ENCODE data around the gene NAPA. TPM values are rescaled to one million over a fixed set of nuclear protein-coding genes. Genes with fewer than 3 reads are reported as not detected.
"Not testable (repeated sequence)": the region's sequence is repeated elsewhere in the genome, so short reads cannot be mapped to it uniquely, and the experiment has no call there.

NAPA gene
- total RNA-seq, 1 experiment from 2014 or later, result 87.0 TPM

- not testable (repeated sequence) for DNase-seq (ENCODE audit: low read depth)
These were observed 28.6 kb downstream of the NAPA start for GRCh38 chr19:47486220-47486619.

GRCh38 chr19:47485210-47485609 lies 29.7 kb downstream of the NAPA start:
- no peak for DNase-seq (ENCODE audit: low read depth)

- DNase-seq (ENCODE audit: low read depth), result peak; percentile 95
These were observed 30.8 kb downstream of the NAPA start, which contains the start of gene KPTN for GRCh38 chr19:47483800-47484690. KPTN (minus strand) TSS chr19:47484219; CDS start chr19:47484160, 59 bp downstream.

DNA sequence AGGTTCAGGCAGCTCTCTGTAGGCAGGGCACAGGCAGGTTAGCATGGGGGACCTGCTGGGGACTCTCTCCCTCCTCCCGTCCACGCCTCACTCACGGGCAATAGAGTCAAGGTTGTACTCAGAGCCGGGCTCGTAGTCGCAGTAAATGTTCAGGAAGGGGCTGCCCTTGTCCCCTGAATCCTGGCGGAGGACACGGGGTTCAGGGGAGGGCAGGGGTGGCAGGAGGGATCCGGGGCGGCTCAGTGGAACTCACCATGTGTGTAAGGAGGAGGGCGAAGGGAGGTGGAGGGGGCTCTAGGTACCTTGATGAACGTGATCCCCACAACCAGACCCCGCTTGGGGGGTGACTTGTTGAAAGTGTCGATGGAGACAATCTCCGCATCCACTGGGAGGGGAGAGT lies 31.7 kb downstream of the NAPA start:
- DNase-seq (ENCODE audit: low read depth), result no peak

DNA sequence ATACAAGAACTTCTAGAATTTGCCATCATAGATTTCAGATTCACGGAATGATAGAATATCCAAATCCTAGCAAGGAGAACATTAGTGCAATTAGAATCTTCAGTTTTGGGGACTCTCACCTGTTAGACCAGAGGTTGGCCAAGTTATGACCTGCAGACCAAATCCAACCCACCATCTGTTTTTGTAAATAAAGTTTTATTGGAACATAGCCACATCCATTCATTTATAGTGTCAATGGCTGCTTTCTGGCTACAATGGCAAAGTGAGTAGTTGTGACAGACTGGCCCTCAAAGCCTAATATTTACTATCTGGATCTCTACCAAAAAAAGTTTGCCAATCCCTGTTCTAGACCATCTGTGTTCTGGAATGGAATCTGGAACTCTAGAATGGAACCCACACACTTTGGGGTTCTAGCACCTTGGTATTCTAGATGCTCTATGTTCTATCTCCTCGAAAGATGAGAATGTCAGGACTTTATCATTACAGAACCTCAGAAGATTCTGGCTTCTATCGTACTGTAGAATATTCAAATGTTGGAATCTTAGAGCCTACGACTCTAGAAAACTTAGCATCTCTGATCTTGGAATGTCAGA lies 33.3 kb downstream of the NAPA start:
- no peak for DNase-seq (ENCODE audit: low read depth)

- DNase-seq (ENCODE audit: low read depth), result no peak
These were observed 34.2 kb downstream of the NAPA start for GRCh38 chr19:47480658-47481057.

DNA sequence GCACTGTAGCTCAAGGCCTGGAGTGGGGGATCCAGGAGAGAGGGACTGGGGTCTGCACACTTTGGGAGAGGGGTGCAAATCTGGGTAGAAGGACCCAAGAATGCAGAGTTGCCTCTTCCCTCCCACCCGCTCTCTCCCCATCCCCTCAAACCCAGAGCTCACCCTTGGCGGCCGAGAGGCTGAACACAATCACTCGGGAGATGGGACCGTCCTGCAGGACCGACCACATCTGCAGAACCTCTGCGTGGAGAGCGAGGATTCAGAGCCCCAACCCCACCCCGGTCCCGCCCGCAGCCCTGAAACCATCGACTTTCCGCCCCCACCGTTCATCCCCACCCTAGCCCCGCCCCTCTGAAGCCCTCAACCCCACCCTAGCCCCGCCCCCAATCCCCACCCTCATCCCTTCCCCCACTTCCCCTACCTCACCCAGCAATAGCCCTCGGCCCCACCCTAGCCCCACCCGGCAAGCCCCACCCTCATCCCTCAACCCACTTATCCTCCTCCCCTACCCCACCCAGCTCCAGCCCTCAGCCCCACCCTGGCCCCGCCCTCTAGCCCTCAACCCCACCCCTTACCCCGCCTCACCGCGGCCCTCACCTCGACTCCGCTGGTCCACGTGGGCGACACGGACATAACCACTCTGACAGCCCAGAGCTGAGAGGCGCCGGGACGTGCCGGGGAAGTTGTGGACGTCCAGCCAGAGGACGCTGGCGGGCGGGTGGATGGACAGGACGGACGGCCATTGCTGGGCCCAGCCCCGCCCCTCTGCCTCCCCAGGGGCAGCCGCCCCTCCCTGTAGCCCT lies 35.0 kb downstream of the NAPA start:
- peak; percentile 34 for DNase-seq (ENCODE audit: low read depth)

DNA sequence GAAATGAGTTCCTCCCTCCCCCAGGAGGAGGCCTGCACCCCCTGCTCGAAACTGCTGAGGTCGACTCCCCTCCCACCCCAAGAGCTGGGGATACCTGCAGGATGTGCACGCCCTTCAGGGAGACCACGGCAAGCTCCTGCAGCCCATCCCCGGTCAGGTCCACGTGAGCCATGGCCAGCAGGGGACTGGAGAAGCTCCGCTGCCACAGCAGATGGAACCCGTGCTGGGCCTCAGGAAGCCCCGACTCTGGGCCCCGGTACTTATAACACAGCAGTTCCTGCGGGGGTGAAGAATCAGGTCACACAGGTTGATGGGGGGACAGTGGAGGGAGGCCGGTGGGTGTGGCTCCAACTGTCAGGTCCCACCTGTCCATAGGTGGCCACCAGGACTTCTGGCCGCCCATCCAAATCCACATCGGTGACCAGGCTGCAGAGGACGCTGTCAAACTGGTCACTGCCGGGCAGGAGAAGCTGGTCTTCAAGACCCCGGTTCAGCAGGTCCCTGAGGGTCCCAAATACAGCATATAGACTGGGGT lies 38.4 kb downstream of the NAPA start:
- DNase-seq (ENCODE audit: low read depth), result no peak

DNA sequence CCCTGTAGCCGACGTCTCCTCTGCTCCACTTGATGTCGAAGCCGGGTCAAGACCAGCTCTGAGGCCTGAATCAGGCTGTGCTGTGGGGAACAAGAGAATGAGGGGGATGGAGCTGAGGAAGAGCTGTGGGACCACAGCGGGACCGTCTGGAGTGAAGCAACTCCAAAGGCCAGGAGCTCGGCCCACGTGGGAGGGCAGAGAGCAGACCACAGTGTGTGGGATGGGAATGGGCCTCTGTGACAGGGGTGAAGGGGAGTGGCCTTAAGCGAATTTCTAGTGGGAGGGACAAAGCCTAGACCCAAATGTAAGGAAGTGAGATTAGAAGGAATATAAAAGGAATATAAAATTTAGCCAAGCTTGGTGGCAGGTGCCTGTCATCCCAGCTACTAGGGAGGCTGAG lies 39.4 kb downstream of the NAPA start:
- no peak for DNase-seq (ENCODE audit: low read depth)

GRCh38 chr19:47473336-47473735 lies 41.5 kb downstream of the NAPA start:
- DNase-seq (ENCODE audit: low read depth), result no peak

DNA sequence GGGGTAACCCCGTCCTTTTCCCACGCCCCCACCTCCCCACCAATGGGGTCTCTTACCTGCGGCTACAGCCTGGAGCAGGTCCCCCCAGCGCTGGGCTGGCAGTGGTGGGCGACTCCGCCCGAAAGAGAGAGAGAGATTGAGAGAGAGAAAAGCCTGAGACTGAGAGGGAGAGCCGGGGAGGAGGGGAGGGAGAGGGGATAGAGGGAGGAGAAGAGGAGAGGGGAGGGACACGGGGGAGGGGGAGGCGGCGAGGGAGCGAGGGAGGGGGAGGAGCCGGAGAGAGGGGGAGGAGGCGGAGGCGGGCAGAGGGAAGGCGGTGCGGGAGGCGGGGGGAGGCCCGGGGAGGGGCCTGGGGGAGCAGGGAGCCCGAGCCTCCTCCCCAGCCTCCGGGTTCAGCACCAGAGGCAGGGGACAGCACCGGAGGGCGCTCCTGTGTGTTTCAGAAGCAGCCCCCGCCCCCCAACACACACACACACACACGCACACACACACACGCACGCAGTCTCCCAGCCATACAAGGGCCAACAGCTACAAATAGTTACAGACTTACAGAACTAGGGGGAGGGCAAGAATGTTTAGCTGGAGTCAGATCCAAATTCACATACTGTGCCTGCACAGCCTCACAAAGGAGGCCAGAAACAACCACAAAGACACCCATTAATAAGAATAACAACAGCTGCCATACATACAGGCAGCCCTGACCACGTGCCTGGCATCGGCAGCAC lies 43.0 kb downstream of the NAPA start, which contains the start of gene SLC8A2:
Gene SLC8A2 (minus strand): TSS at position 161 of the 725 bp plus-strand sequence. CDS start 5,490 bp downstream, outside the sequence.
- peak; percentile 84 for DNase-seq (ENCODE audit: low read depth)

DNA sequence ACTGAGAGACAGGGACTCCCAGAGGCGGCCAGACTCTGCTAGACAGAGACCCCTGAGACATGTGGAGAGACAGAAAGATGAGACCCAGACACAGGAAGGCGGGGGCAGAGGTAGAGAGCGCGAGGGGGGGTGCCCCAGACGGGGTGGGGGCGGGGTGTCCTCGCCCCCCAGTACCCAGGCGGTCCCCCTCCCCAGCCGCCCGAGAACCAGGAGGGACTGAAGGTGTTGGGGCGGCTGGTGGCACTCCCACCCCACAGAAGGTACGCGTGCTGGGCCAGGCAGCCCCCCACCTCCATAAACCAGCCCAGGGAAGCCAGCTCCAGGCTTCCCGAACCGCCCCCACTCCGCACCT lies 43.5 kb downstream of the NAPA start:
- no peak for DNase-seq (ENCODE audit: low read depth)

GRCh38 chr19:47470447-47471195 lies 44.2 kb downstream of the NAPA start:
- DNase-seq (ENCODE audit: low read depth), result no peak

DNA sequence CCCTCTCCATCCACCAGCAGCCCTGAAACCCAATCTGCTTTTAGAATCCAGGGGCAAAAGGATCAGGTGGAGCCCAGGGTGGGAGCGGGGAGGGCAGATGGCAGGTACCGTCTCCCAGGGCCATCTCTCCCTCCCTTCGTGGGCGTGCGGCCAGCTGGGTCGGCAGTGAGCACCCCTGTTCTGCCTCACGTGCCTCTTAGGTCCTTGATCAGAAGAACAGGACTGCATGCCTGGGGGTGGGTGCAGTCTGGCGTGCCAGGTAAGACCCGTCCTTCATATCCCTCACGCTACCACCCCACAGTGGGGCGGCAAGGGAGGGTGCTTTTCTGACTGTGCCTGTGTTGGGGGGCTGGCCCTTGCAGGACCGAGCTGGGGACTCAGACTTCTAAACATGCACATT lies 45.1 kb downstream of the NAPA start:
- DNase-seq (ENCODE audit: low read depth), result no peak

DNA sequence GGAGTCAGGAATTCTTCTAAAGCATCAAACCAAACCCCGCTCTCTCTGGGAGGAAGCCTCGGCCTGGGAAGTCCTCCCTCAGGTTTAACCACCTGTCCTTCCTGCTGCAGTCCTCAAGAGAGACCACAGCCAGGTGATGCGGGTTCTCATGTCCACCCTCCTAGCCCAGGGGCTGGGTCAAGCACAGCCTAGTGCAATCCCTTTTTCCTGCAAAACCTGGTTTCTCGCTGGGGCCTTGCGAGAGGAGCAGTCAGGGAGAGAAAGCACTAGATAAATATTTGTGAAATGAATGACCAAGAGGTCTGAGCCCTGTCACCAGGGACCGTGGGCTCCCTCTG lies 45.5 kb downstream of the NAPA start:
- no peak for DNase-seq (ENCODE audit: low read depth)

- no peak for DNase-seq (ENCODE audit: low read depth)
These were observed 46.9 kb downstream of the NAPA start for GRCh38 chr19:47467914-47468313.

DNA sequence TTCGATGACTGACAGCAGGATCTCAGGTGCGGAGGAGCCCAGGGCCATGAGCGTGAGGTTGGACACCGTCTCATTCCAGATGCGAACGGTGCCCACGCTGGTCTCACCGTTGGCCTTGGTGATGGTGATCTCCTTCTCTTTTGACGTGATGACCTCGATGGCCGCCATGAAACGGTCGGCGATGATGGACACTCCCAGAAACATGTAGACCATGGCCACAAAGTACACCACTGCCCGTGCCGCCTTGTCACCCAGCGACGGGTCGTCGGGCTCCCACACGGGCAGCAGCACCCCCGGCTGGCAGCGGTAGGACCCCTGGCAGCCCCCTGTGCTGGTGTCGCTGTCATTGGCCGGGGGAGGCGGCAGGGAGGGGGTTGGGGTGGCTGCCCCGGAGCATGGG lies 48.9 kb downstream of the NAPA start:
- DNase-seq (ENCODE audit: low read depth), result no peak

DNA sequence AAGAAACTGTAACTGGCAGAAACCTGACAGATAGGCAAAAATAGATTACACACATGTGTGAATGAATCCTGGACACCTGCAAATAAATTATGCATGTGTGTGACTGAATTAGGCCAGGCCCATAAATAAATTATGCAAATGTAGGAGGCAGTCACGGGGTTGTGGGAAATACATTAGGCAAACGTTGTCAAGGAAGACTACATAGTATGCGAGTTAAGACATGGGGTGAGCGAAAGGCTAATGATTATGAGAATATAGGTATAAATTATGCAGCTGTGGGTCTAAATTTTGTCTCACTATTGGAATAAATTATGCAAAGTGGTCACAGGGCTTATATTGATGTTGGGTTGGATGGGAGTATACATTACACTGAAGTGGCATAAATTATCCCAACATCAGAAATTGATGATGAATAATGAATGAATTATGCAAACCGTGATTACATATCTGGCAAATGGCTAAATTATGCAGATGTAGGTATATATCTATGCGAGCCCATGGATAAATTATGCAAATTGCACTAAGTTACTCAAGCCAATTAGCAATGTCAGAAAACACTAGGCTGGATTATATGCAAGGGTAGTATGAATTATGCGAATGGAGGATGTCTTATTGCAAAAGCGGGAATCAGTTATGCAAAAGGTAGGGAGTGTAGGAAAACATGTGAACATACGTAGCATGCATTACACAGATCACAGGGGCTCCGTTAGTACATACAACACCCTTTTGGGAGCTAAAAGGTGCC lies 50.0 kb downstream of the NAPA start:
- no peak for DNase-seq (ENCODE audit: low read depth)

GRCh38 chr19:47461876-47462275 lies 53.0 kb downstream of the NAPA start:
- DNase-seq (ENCODE audit: low read depth), result no peak

DNA sequence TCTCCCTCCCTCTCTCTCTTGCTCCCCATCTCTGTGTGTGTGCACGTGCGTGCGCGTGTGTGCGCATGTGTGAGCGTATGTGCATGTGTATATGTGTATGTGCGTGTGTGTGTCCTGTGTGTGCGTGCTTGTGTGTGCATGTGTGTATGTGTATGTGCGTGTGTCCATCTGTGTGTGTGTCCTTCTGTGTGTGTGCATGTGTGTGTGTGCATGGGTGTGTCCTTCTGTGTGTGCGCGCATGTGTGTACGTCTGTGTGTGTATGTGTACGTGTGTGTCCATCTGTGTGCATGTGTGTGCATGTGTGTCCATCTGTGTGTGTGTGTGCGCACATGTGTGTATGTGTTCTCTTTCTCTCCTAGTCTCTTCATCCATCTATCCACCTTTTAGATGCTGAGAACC lies 55.4 kb downstream of the NAPA start:
- no peak for DNase-seq (ENCODE audit: low read depth)
